HepG2 (cell line): ENCODE results near the gene BTBD1. TPM values are rescaled to one million over a fixed set of nuclear protein-coding genes. Genes with fewer than 3 reads are reported as not detected.

ENCODE experiments used
- ATAC-seq: fragments of 200-7000 bp; cut with Tn5 transposase; 3 replicates; pipeline ENCODE4 v1.9.1; 2020; ENCODE audit warnings: mild to moderate bottlenecking, moderate library complexity
- BruUV-seq: library from RNA; stranded (reverse); fragments of 400-500 nt; replicated peaks from 2 replicates; lab custom pipeline; 2021; lab: Mats Ljungman, UMichigan
- CTCF ChIA-PET: fragments of 300-600 bp; formaldehyde crosslinking; extraction: SDS; loops from one replicate; lab custom pipeline; 2021; ENCODE audit warnings: low total read pairs, inconsistent platforms, low intra/inter-chr PET ratio; lab: Yijun Ruan, JAX
- POLR2A ChIA-PET: fragments of 350-600 bp; sonication (Branson Sonifier 250); formaldehyde crosslinking; loops from one replicate; lab custom pipeline; 2020; ENCODE audit warnings: antibody characterized with exemption, inconsistent platforms; lab: Yijun Ruan, JAX
- DNase-seq: peaks from one replicate; pipeline ENCODE4 v3.0.0-alpha.2; 2015; ENCODE audit warnings: low spot score
- FAIRE-seq: peaks from 3 replicates; lab custom pipeline; 2011; peaks lifted over from hg19 to GRCh38; lab: Jason Lieb, UNC
- H2AFZ ChIP-seq: one replicate; pipeline ENCODE4 v1.6.1; 2011; ENCODE audit warnings: low read length, inconsistent platforms
- H3K27ac ChIP-seq: fragments of 300-600 bp; 3 replicates; pipeline ENCODE4 v1.8.0; 2011; ENCODE audit warnings: mixed run types, mild to moderate bottlenecking, mixed read lengths, low read length, inconsistent platforms; ENCODE audit not compliant: insufficient read depth; ENCODE audit errors: extremely low read length
- H3K27me3 ChIP-seq, 2 experiments: fragments of 200-600 bp in 1 of 2; 2 replicates in 1 of 2; 3 replicates in 1 of 2; pipeline versions ENCODE4 v1.6.0 to v1.8.0; 2011; ENCODE audit warnings: low read length in 2 of 2, mild to moderate bottlenecking in 2 of 2, moderate library complexity in 2 of 2, inconsistent platforms in 1 of 2; ENCODE audit not compliant: insufficient read depth in 2 of 2, control insufficient read depth in 1 of 2
- H3K36me3 ChIP-seq, 2 experiments: fragments of 200-600 bp in 1 of 2; replicated peaks in 1 of 2; 2 replicates in 1 of 2; 3 replicates in 1 of 2; pipeline versions ENCODE4 v1.5.1 to v1.8.0; 2011; ENCODE audit warnings: low read length in 2 of 2, inconsistent platforms in 1 of 2; ENCODE audit not compliant: insufficient read depth in 2 of 2, control insufficient read depth in 1 of 2
- H3K4me1 ChIP-seq: 2 replicates; pipeline ENCODE4 v1.5.1; 2012; ENCODE audit warnings: low read length, inconsistent platforms; ENCODE audit not compliant: insufficient read depth
- H3K4me2 ChIP-seq: 2 replicates; pipeline ENCODE4 v1.6.0; 2011; ENCODE audit warnings: low read depth, low read length, inconsistent platforms
- H3K4me3 ChIP-seq, 3 experiments: fragments of 200-600 bp in 1 of 3; sonication (generic), shearing (Covaris generic) in 1 of 3; replicated peaks in 1 of 3; 2 replicates each; pipeline ENCODE4 v1.5.1; 2011 to 2016; ENCODE audit warnings: low read length in 3 of 3, inconsistent platforms in 2 of 3, low read depth in 2 of 3, mild to moderate bottlenecking in 2 of 3, control low read depth in 1 of 3, mixed read lengths in 1 of 3; ENCODE audit not compliant: insufficient read depth in 1 of 3
- H3K79me2 ChIP-seq: one replicate; pipeline ENCODE4 v1.6.1; 2011; ENCODE audit warnings: low read length, inconsistent platforms; ENCODE audit not compliant: insufficient read depth
- H3K9ac ChIP-seq: 2 replicates; pipeline ENCODE4 v1.6.0; 2011; ENCODE audit warnings: mild to moderate bottlenecking, low read depth, low read length, inconsistent platforms; ENCODE audit not compliant: insufficient read depth
- H3K9me3 ChIP-seq: 2 replicates; pipeline ENCODE4 v1.5.1; 2012; ENCODE audit warnings: mild to moderate bottlenecking, low read length
- H4K20me1 ChIP-seq: 2 replicates; pipeline ENCODE4 v1.6.0; 2011; ENCODE audit warnings: inconsistent platforms, mild to moderate bottlenecking, low read length, moderate library complexity; ENCODE audit not compliant: insufficient read depth
- BATF2 ChIP-seq: sonication (generic); formaldehyde crosslinking; IDR thresholded peaks from 2 replicates; pipeline ENCODE4 v1.8.0; 2022; ENCODE audit warnings: mild to moderate bottlenecking, missing genetic modification reagents, moderate library complexity
- CENPX ChIP-seq: sonication (generic); formaldehyde crosslinking; IDR thresholded peaks from 2 replicates; pipeline ENCODE4 v1.9.0; 2021; ENCODE audit warnings: mild to moderate bottlenecking, missing genetic modification reagents, moderate library complexity
- ELF1 ChIP-seq: sonication (generic); formaldehyde crosslinking; IDR thresholded peaks from 2 replicates; pipeline ENCODE4 v1.4.0; 2020; ENCODE audit warnings: missing genetic modification reagents
- ETS1 ChIP-seq: sonication (generic); formaldehyde crosslinking; IDR thresholded peaks from 2 replicates; pipeline ENCODE4 v1.4.0; 2020; ENCODE audit warnings: missing genetic modification reagents
- GPBP1L1 ChIP-seq: sonication (generic); formaldehyde crosslinking; IDR thresholded peaks from 2 replicates; pipeline ENCODE4 v1.5.0; 2020; ENCODE audit warnings: mild to moderate bottlenecking, missing genetic modification reagents
- KAT2B ChIP-seq: fragments of 150-350 bp; IDR thresholded peaks from 2 replicates; pipeline ENCODE4 v1.6.1; 2014; ENCODE audit warnings: low read depth, low read length, borderline replicate concordance
- SAP130 ChIP-seq: IDR thresholded peaks from 2 replicates; pipeline ENCODE4 v1.6.1; 2016; ENCODE audit warnings: low read depth
- SMARCC2 ChIP-seq: fragments of 450-650 bp; IDR thresholded peaks from 2 replicates; pipeline ENCODE4 v1.6.1; 2017; ENCODE audit warnings: antibody characterized with exemption, mild to moderate bottlenecking
- SNAPC2 ChIP-seq: sonication (generic); formaldehyde crosslinking; IDR thresholded peaks from 2 replicates; pipeline ENCODE4 v1.8.1; 2022; ENCODE audit warnings: mild to moderate bottlenecking, missing genetic modification reagents
- SP4 ChIP-seq: sonication (generic); formaldehyde crosslinking; IDR thresholded peaks from 2 replicates; pipeline ENCODE4 v1.8.1; 2023; ENCODE audit warnings: mild to moderate bottlenecking, missing genetic modification reagents
- ZBTB38 ChIP-seq: sonication (generic); formaldehyde crosslinking; IDR thresholded peaks from 2 replicates; pipeline ENCODE4 v1.5.1; 2020; ENCODE audit warnings: mild to moderate bottlenecking, missing genetic modification reagents
- ZNF780A ChIP-seq: sonication (generic); formaldehyde crosslinking; IDR thresholded peaks from 2 replicates; pipeline ENCODE4 v1.8.0; 2022; ENCODE audit warnings: mild to moderate bottlenecking, missing genetic modification reagents, moderate library complexity
- ZNF782 ChIP-seq: sonication (generic); formaldehyde crosslinking; IDR thresholded peaks from 2 replicates; pipeline ENCODE4 v1.4.0; 2020; ENCODE audit warnings: missing genetic modification reagents, mild to moderate bottlenecking, borderline replicate concordance
- WGBS: methylation state at CpG from one replicate; pipeline ENCODE4 v1.1.6; 2017; ENCODE audit warnings: low lambda C conversion rate; 5-methylcytosine and 5-hydroxymethylcytosine counted together
- in situ Hi-C: cut with HindIII; loops from 2 replicates; pipeline ENCODE4 v1.10.0; 2017; ENCODE audit warnings: low pct_unique_long_range_greater_than_20kb; ENCODE audit not compliant: extremely low pct_ligation_motif_present
- intact Hi-C: fragments of 100-400 bp; cut with micrococcal nuclease; formaldehyde crosslinking; loops from one replicate; pipeline ENCODE4 v1.10.0; 2022; ENCODE audit not compliant: unreplicated experiment
- polyA plus RNA-seq, 8 experiments: library from polyadenylated mRNA; depleted of rRNA in 3 of 8; stranded (reverse) in 7 of 8; unstranded in 1 of 8; fragments of >200 nt; fragmentation: Illumina TruSeq in 4 of 8; extraction: Trizol in 4 of 8; gene quantifications; 2 replicates each; pipeline versions ENCODE4 v1.2.1 to v1.2.3, GENCODE V29; 2011 to 2016; ENCODE audit warnings: low read depth in 4 of 8, missing spikeins in 1 of 8, mixed read lengths in 1 of 8; ENCODE audit not compliant: insufficient read depth in 1 of 8
- total RNA-seq, 5 experiments: library from RNA; depleted of rRNA; stranded (reverse); fragments of >200 nt; fragmentation: Illumina TruSeq; extraction: Trizol; gene quantifications; 2 replicates each; pipeline ENCODE4 v1.2.3, GENCODE V29; 2016; ENCODE audit warnings: low read depth in 1 of 5

BTBD1 gene
- total and polyA plus RNA-seq, 2 of the 13 experiments (the other 11 are each of a cell fraction or from before 2014, with no cell fraction given) = 32.1 to 53.9 TPM

- FAIRE-seq (no peak), ATAC-seq (no peak), DNase-seq (no peak)
- H3K9me3 ChIP-seq = no peaks in the 10 kb centered on the region
- POLR2A ChIA-PET = no interaction called here
- H3K36me3 ChIP-seq = no peaks in the 10 kb centered on the region
- intact Hi-C loops = no loop called here
- H3K4me3 ChIP-seq = no peak overlapping the region
- H3K4me1 ChIP-seq = no peaks in the 10 kb centered on the region
- no peaks in the 10 kb centered on the region for H4K20me1 ChIP-seq
- no peaks in the 10 kb centered on the region for H3K79me2 ChIP-seq
- no peak overlapping the region for H3K27ac ChIP-seq
- no peak overlapping the region for H2AFZ ChIP-seq
- no peak overlapping the region for H3K4me2 ChIP-seq
- H3K9ac ChIP-seq = no peak overlapping the region
- TF ChIP-seq KAT2B (no peak), ZNF780A (CRISPR knock-in tag) (no peak), SP4 (no peak), CENPX (CRISPR knock-in tag) (no peak), BATF2 (CRISPR knock-in tag) (no peak), SAP130 (CRISPR knock-in tag) (no peak), ETS1 (CRISPR knock-in tag) (no peak), SMARCC2 (no peak), GPBP1L1 (CRISPR knock-in tag) (no peak), SNAPC2 (CRISPR knock-in tag) (no peak), ELF1 (CRISPR knock-in tag) (no peak), ZNF782 (CRISPR knock-in tag) (no peak), ZBTB38 (CRISPR knock-in tag) (no peak)
- TF ChIP-seq, all 625 proteins: peak for 0
- WGBS = 0% methylated on average over 3 of the region's 3 CpGs
- in situ Hi-C loops = no loop called here
- CTCF ChIA-PET = no interaction called here
- BruUV-seq = no TSS peak
- H3K27me3 ChIP-seq = peaks cover 2 to 46% of the 10 kb centered on the region in 2 experiments; a peak in 3 of 5 replicates
Measured at GRCh38 chr15:83115410-83115809, 48.4 kb upstream of the BTBD1 start.
